ENCODE results near the gene SYK.

The SYK gene

GRCh38 chr9:90921969-90922368 lies 120.3 kb downstream of the SYK start:
- Histone ChIP-seq H3K27ac (ENCODE audit: low read depth, low read length) (no peak overlapping the region), H3K4me3 (ENCODE audit: low read depth, low read length) (no peak overlapping the region), H3K4me1 (ENCODE audit: control insufficient read depth, insufficient read depth, low read length) (no peaks in the 10 kb centered on the region)

GRCh38 chr9:90925581-90926257 lies 124.1 kb downstream of the SYK start:
- H3K4me1 ChIP-seq (ENCODE audit: control insufficient read depth, insufficient read depth, low read length): no peaks in the 10 kb centered on the region
- no peak overlapping the region for H3K27ac ChIP-seq (ENCODE audit: low read depth, low read length)
- no peaks in the 10 kb centered on the region for H3K9me3 ChIP-seq (ENCODE audit: control insufficient read depth, insufficient read depth, low read length)
- H3K27me3 ChIP-seq (ENCODE audit: control insufficient read depth, insufficient read depth, low read length): no peaks in the 10 kb centered on the region
- no peak overlapping the region for H3K4me3 ChIP-seq (ENCODE audit: low read depth, low read length)
- no peak overlapping the region for H3K9ac ChIP-seq (ENCODE audit: low read depth, low read length)
- H3K36me3 ChIP-seq (ENCODE audit: control insufficient read depth, insufficient read depth, low read length): no peaks in the 10 kb centered on the region

More at GRCh38 chr9:90921969-90922368, 120.3 kb downstream of the SYK start:
- Histone ChIP-seq H3K27me3 (ENCODE audit: control insufficient read depth, insufficient read depth, low read length) (no peaks in the 10 kb centered on the region), H3K36me3 (ENCODE audit: control insufficient read depth, insufficient read depth, low read length) (no peaks in the 10 kb centered on the region), H3K9me3 (ENCODE audit: control insufficient read depth, insufficient read depth, low read length) (no peaks in the 10 kb centered on the region), H3K9ac (ENCODE audit: low read depth, low read length) (no peak overlapping the region)

- Histone ChIP-seq H3K36me3 (ENCODE audit: control insufficient read depth, insufficient read depth, low read length) (no peaks in the 10 kb centered on the region), H3K27ac (ENCODE audit: low read depth, low read length) (no peak overlapping the region), H3K9me3 (ENCODE audit: control insufficient read depth, insufficient read depth, low read length) (no peaks in the 10 kb centered on the region), H3K4me1 (ENCODE audit: control insufficient read depth, insufficient read depth, low read length) (no peaks in the 10 kb centered on the region), H3K27me3 (ENCODE audit: control insufficient read depth, insufficient read depth, low read length) (no peaks in the 10 kb centered on the region), H3K9ac (ENCODE audit: low read depth, low read length) (no peak overlapping the region), H3K4me3 (ENCODE audit: low read depth, low read length) (no peak overlapping the region)
These were observed 125.3 kb downstream of the SYK start for GRCh38 chr9:90926936-90927335.

- Histone ChIP-seq H3K9me3 (ENCODE audit: control insufficient read depth, insufficient read depth, low read length) (no peaks in the 10 kb centered on the region), H3K36me3 (ENCODE audit: control insufficient read depth, insufficient read depth, low read length) (no peaks in the 10 kb centered on the region), H3K4me1 (ENCODE audit: control insufficient read depth, insufficient read depth, low read length) (no peaks in the 10 kb centered on the region), H3K4me3 (ENCODE audit: low read depth, low read length) (no peak overlapping the region), H3K27me3 (ENCODE audit: control insufficient read depth, insufficient read depth, low read length) (no peaks in the 10 kb centered on the region), H3K27ac (ENCODE audit: low read depth, low read length) (no peak overlapping the region), H3K9ac (ENCODE audit: low read depth, low read length) (no peak overlapping the region)
These were observed 125.9 kb downstream of the SYK start for GRCh38 chr9:90927496-90927895.

- Histone ChIP-seq H3K9me3 (ENCODE audit: control insufficient read depth, insufficient read depth, low read length) (no peaks in the 10 kb centered on the region), H3K27me3 (ENCODE audit: control insufficient read depth, insufficient read depth, low read length) (no peaks in the 10 kb centered on the region), H3K9ac (ENCODE audit: low read depth, low read length) (no peak overlapping the region), H3K36me3 (ENCODE audit: control insufficient read depth, insufficient read depth, low read length) (no peaks in the 10 kb centered on the region), H3K4me3 (ENCODE audit: low read depth, low read length) (no peak overlapping the region), H3K4me1 (ENCODE audit: control insufficient read depth, insufficient read depth, low read length) (no peaks in the 10 kb centered on the region), H3K27ac (ENCODE audit: low read depth, low read length) (no peak overlapping the region)
These were observed 128.0 kb downstream of the SYK start for GRCh38 chr9:90929626-90930025.

GRCh38 chr9:90933468-90933867 lies 131.8 kb downstream of the SYK start:
- Histone ChIP-seq H3K27me3 (ENCODE audit: control insufficient read depth, insufficient read depth, low read length) (no peaks in the 10 kb centered on the region), H3K9me3 (ENCODE audit: control insufficient read depth, insufficient read depth, low read length) (no peaks in the 10 kb centered on the region), H3K4me3 (ENCODE audit: low read depth, low read length) (no peak overlapping the region), H3K27ac (ENCODE audit: low read depth, low read length) (no peak overlapping the region), H3K36me3 (ENCODE audit: control insufficient read depth, insufficient read depth, low read length) (no peaks in the 10 kb centered on the region), H3K4me1 (ENCODE audit: control insufficient read depth, insufficient read depth, low read length) (no peaks in the 10 kb centered on the region), H3K9ac (ENCODE audit: low read depth, low read length) (no peak overlapping the region)

- H3K27me3 ChIP-seq (ENCODE audit: control insufficient read depth, insufficient read depth, low read length): no peaks in the 10 kb centered on the region
- H3K4me1 ChIP-seq (ENCODE audit: control insufficient read depth, insufficient read depth, low read length): no peaks in the 10 kb centered on the region
- H3K9me3 ChIP-seq (ENCODE audit: control insufficient read depth, insufficient read depth, low read length): no peaks in the 10 kb centered on the region
- no peak overlapping the region for H3K4me3 ChIP-seq (ENCODE audit: low read depth, low read length)
- no peak overlapping the region for H3K9ac ChIP-seq (ENCODE audit: low read depth, low read length)
- no peaks in the 10 kb centered on the region for H3K36me3 ChIP-seq (ENCODE audit: control insufficient read depth, insufficient read depth, low read length)
- no peak overlapping the region for H3K27ac ChIP-seq (ENCODE audit: low read depth, low read length)
These were observed 137.7 kb downstream of the SYK start for GRCh38 chr9:90939351-90939750.

GRCh38 chr9:90940280-90940679 lies 138.7 kb downstream of the SYK start:
- no peak overlapping the region for H3K4me3 ChIP-seq (ENCODE audit: low read depth, low read length)
- H3K36me3 ChIP-seq (ENCODE audit: control insufficient read depth, insufficient read depth, low read length): no peaks in the 10 kb centered on the region
- no peaks in the 10 kb centered on the region for H3K27me3 ChIP-seq (ENCODE audit: control insufficient read depth, insufficient read depth, low read length)
- no peaks in the 10 kb centered on the region for H3K4me1 ChIP-seq (ENCODE audit: control insufficient read depth, insufficient read depth, low read length)
- no peak overlapping the region for H3K27ac ChIP-seq (ENCODE audit: low read depth, low read length)
- H3K9me3 ChIP-seq (ENCODE audit: control insufficient read depth, insufficient read depth, low read length): no peaks in the 10 kb centered on the region
- no peak overlapping the region for H3K9ac ChIP-seq (ENCODE audit: low read depth, low read length)

GRCh38 chr9:90941661-90942060 lies 140.0 kb downstream of the SYK start:
- Histone ChIP-seq H3K27ac (ENCODE audit: low read depth, low read length) (no peak overlapping the region), H3K4me1 (ENCODE audit: control insufficient read depth, insufficient read depth, low read length) (no peaks in the 10 kb centered on the region), H3K4me3 (ENCODE audit: low read depth, low read length) (no peak overlapping the region), H3K9me3 (ENCODE audit: control insufficient read depth, insufficient read depth, low read length) (no peaks in the 10 kb centered on the region), H3K36me3 (ENCODE audit: control insufficient read depth, insufficient read depth, low read length) (no peaks in the 10 kb centered on the region), H3K27me3 (ENCODE audit: control insufficient read depth, insufficient read depth, low read length) (no peaks in the 10 kb centered on the region), H3K9ac (ENCODE audit: low read depth, low read length) (no peak overlapping the region)

GRCh38 chr9:90942555-90942954 lies 140.9 kb downstream of the SYK start:
- no peak overlapping the region for H3K27ac ChIP-seq (ENCODE audit: low read depth, low read length)
- no peaks in the 10 kb centered on the region for H3K36me3 ChIP-seq (ENCODE audit: control insufficient read depth, insufficient read depth, low read length)
- no peaks in the 10 kb centered on the region for H3K27me3 ChIP-seq (ENCODE audit: control insufficient read depth, insufficient read depth, low read length)
- no peak overlapping the region for H3K9ac ChIP-seq (ENCODE audit: low read depth, low read length)
- H3K4me3 ChIP-seq (ENCODE audit: low read depth, low read length): no peak overlapping the region
- H3K4me1 ChIP-seq (ENCODE audit: control insufficient read depth, insufficient read depth, low read length): no peaks in the 10 kb centered on the region
- no peaks in the 10 kb centered on the region for H3K9me3 ChIP-seq (ENCODE audit: control insufficient read depth, insufficient read depth, low read length)

- no peaks in the 10 kb centered on the region for H3K27me3 ChIP-seq (ENCODE audit: control insufficient read depth, insufficient read depth, low read length)
- H3K27ac ChIP-seq (ENCODE audit: low read depth, low read length): no peak overlapping the region
- no peaks in the 10 kb centered on the region for H3K36me3 ChIP-seq (ENCODE audit: control insufficient read depth, insufficient read depth, low read length)
- H3K4me3 ChIP-seq (ENCODE audit: low read depth, low read length): no peak overlapping the region
- no peak overlapping the region for H3K9ac ChIP-seq (ENCODE audit: low read depth, low read length)
- H3K4me1 ChIP-seq (ENCODE audit: control insufficient read depth, insufficient read depth, low read length): no peaks in the 10 kb centered on the region
- H3K9me3 ChIP-seq (ENCODE audit: control insufficient read depth, insufficient read depth, low read length): no peaks in the 10 kb centered on the region
These were observed 141.7 kb downstream of the SYK start for GRCh38 chr9:90943341-90943740.
